HG03571 (cell line): ENCODE results near the gene SACS.

Source experiments
- ATAC-seq: cut with Tn5 transposase; IDR thresholded peaks from one replicate; pipeline ENCODE4 v1.9.1; 2021; ENCODE audit not compliant: unreplicated experiment

SACS gene

GRCh38 chr13:23372264-23372906 is 61.1 kb downstream of the SACS start:
- no peak for ATAC-seq

GRCh38 chr13:23367907-23368306 is 65.6 kb downstream of the SACS start:
- no peak for ATAC-seq

GRCh38 chr13:23365652-23366051 is 67.8 kb downstream of the SACS start:
- ATAC-seq: no peak

- no peak for ATAC-seq
Measured at GRCh38 chr13:23359882-23360281, 73.6 kb downstream of the SACS start.

GRCh38 chr13:23357349-23357748 is 76.2 kb downstream of the SACS start:
- ATAC-seq: no peak

- ATAC-seq: no peak
Measured at GRCh38 chr13:23356368-23356767, 77.1 kb downstream of the SACS start.

- no peak for ATAC-seq
Measured at GRCh38 chr13:23354520-23354919, 79.0 kb downstream of the SACS start.

GRCh38 chr13:23352161-23352560 is 81.3 kb downstream of the SACS start:
- ATAC-seq: no peak

- no peak for ATAC-seq
Measured at GRCh38 chr13:23350009-23350408, 83.5 kb downstream of the SACS start.

GRCh38 chr13:23349161-23349897 is 84.2 kb downstream of the SACS start:
- ATAC-seq: no peak

GRCh38 chr13:23348262-23349127 is 85.0 kb downstream of the SACS start:
- no peak for ATAC-seq

GRCh38 chr13:23347601-23348000 is 85.9 kb downstream of the SACS start:
- no peak for ATAC-seq

- ATAC-seq: no peak
Measured at GRCh38 chr13:23344931-23345595, 88.4 kb downstream of the SACS start.

- no peak for ATAC-seq
Measured at GRCh38 chr13:23339225-23339624, 94.3 kb downstream of the SACS start.

GRCh38 chr13:23330356-23330755 is 103.1 kb downstream of the SACS start:
- no peak for ATAC-seq

- ATAC-seq: no peak
Measured at GRCh38 chr13:23325191-23325590, 108.3 kb downstream of the SACS start.

GRCh38 chr13:23323946-23324709 is 109.4 kb downstream of the SACS start:
- no peak for ATAC-seq

- ATAC-seq: no peak
Measured at GRCh38 chr13:23322353-23323336, 110.9 kb downstream of the SACS start.

- ATAC-seq: peak; percentile 68
Measured at GRCh38 chr13:23321535-23322241, 111.8 kb downstream of the SACS start.
